Measurements from ENCODE around the gene LIN37.
"Not testable (repeated sequence)": the region's sequence is repeated elsewhere in the genome, so short reads cannot be mapped to it uniquely, and the experiment has no call there.

Gene LIN37

GRCh38 chr19:35793381-35794165 is 45.2 kb downstream of the LIN37 start:
- Histone ChIP-seq H3K27me3 (ENCODE audit: low read length) (no peaks in the 10 kb centered on the region), H3K36me3 (ENCODE audit: low read length) (no peaks in the 10 kb centered on the region), H3K4me2 (ENCODE audit: low read depth, low read length, poor library complexity, severe bottlenecking) (no peak overlapping the region), H3K4me3 (ENCODE audit: insufficient read depth, low read length, poor library complexity, severe bottlenecking) (no peak overlapping the region), H3K9me2 (replicated peaks; ENCODE audit: insufficient read depth, low read length) (no peaks in the 10 kb centered on the region), H2AFZ (ENCODE audit: low read depth, low read length, severe bottlenecking) (no peak overlapping the region), H3K9me3 (ENCODE audit: insufficient read depth, low read length) (no peaks in the 10 kb centered on the region), H3K79me2 (ENCODE audit: insufficient read depth, low read length) (no peaks in the 10 kb centered on the region), H3K9ac (ENCODE audit: low read length) (no peak overlapping the region), H3F3A (ENCODE audit: insufficient read depth) (no peaks in the 10 kb centered on the region), H4K20me1 (ENCODE audit: low read depth, low read length) (no peaks in the 10 kb centered on the region), H3K27ac (ENCODE audit: low read depth, low read length) (no peak overlapping the region)
- TF ChIP-seq CTCF (IDR thresholded peaks at IDR 0.05; ENCODE audit: insufficient read depth, low read length, poor library complexity, severe bottlenecking) (no peak), EZH2phosphoT487 (conservative IDR thresholded peaks at IDR 0.05; ENCODE audit: low read length) (no peak)

DNA sequence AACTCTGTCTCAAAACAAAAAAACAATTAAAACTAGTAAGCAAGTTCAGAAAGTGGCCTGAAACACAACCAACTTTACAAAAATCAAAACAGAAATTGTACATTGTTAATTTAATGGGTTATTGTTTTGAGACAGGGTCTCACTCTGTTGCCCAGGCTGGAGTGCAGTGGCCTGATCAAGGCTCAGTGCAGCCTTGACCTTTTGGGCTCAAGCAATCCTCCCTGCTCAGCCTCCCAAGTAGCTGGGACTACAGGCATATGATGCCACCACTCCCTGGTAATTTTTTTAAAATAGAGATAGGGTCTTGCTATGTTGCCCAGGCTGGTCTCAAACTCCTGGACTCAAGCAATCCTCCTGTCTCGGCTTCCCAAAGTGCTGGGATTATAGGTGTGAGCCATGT is 47.2 kb downstream of the LIN37 start:
- not testable (repeated sequence) for H3K36me3 ChIP-seq (ENCODE audit: low read length); H3K4me3 ChIP-seq (ENCODE audit: insufficient read depth, low read length, poor library complexity, severe bottlenecking)

GRCh38 chr19:35796645-35797542 is 48.5 kb downstream of the LIN37 start:
- no peak overlapping the region for H3K4me3 ChIP-seq (ENCODE audit: insufficient read depth, low read length, poor library complexity, severe bottlenecking)
- H2AFZ ChIP-seq (ENCODE audit: low read depth, low read length, severe bottlenecking), result no peak overlapping the region
- no peaks in the 10 kb centered on the region for H3F3A ChIP-seq (ENCODE audit: insufficient read depth)
- TF ChIP-seq EZH2phosphoT487 (conservative IDR thresholded peaks at IDR 0.05; ENCODE audit: low read length) (no peak), CTCF (IDR thresholded peaks at IDR 0.05; ENCODE audit: insufficient read depth, low read length, poor library complexity, severe bottlenecking) (no peak)
- H3K9me3 ChIP-seq (ENCODE audit: insufficient read depth, low read length), result no peaks in the 10 kb centered on the region
- H3K9me2 ChIP-seq (replicated peaks; ENCODE audit: insufficient read depth, low read length), result no peaks in the 10 kb centered on the region
- H3K36me3 ChIP-seq (ENCODE audit: low read length), result no peaks in the 10 kb centered on the region
- H3K27me3 ChIP-seq (ENCODE audit: low read length), result no peaks in the 10 kb centered on the region
- H3K4me2 ChIP-seq (ENCODE audit: low read depth, low read length, poor library complexity, severe bottlenecking), result no peak overlapping the region
- H3K27ac ChIP-seq (ENCODE audit: low read depth, low read length), result no peak overlapping the region
- no peak overlapping the region for H3K9ac ChIP-seq (ENCODE audit: low read length)
- H3K79me2 ChIP-seq (ENCODE audit: insufficient read depth, low read length), result no peaks in the 10 kb centered on the region
- no peaks in the 10 kb centered on the region for H4K20me1 ChIP-seq (ENCODE audit: low read depth, low read length)

More for the DNA sequence above, 47.2 kb downstream of the LIN37 start:
- H3K9me2 ChIP-seq (replicated peaks; ENCODE audit: insufficient read depth, low read length); H3K4me2 ChIP-seq (ENCODE audit: low read depth, low read length, poor library complexity, severe bottlenecking); H3F3A ChIP-seq (ENCODE audit: insufficient read depth); H4K20me1 ChIP-seq (ENCODE audit: low read depth, low read length); H3K27me3 ChIP-seq (ENCODE audit: low read length); H3K27ac ChIP-seq (ENCODE audit: low read depth, low read length); H2AFZ ChIP-seq (ENCODE audit: low read depth, low read length, severe bottlenecking); H3K9me3 ChIP-seq (ENCODE audit: insufficient read depth, low read length); H3K79me2 ChIP-seq (ENCODE audit: insufficient read depth, low read length); H3K9ac ChIP-seq (ENCODE audit: low read length): not testable (repeated sequence)

GRCh38 chr19:35797663-35798062 is 49.3 kb downstream of the LIN37 start:
- Histone ChIP-seq H3K36me3 (ENCODE audit: low read length) (no peaks in the 10 kb centered on the region), H3K9me2 (replicated peaks; ENCODE audit: insufficient read depth, low read length) (no peaks in the 10 kb centered on the region), H3K27me3 (ENCODE audit: low read length) (no peaks in the 10 kb centered on the region), H2AFZ (ENCODE audit: low read depth, low read length, severe bottlenecking) (no peak overlapping the region), H3K27ac (ENCODE audit: low read depth, low read length) (no peak overlapping the region), H3F3A (ENCODE audit: insufficient read depth) (no peaks in the 10 kb centered on the region), H3K79me2 (ENCODE audit: insufficient read depth, low read length) (no peaks in the 10 kb centered on the region), H3K4me2 (ENCODE audit: low read depth, low read length, poor library complexity, severe bottlenecking) (no peak overlapping the region), H3K9ac (ENCODE audit: low read length) (no peak overlapping the region), H3K4me3 (ENCODE audit: insufficient read depth, low read length, poor library complexity, severe bottlenecking) (no peak overlapping the region), H4K20me1 (ENCODE audit: low read depth, low read length) (no peaks in the 10 kb centered on the region), H3K9me3 (ENCODE audit: insufficient read depth, low read length) (no peaks in the 10 kb centered on the region)
- TF ChIP-seq EZH2phosphoT487 (conservative IDR thresholded peaks at IDR 0.05; ENCODE audit: low read length), result no peak
- TF ChIP-seq CTCF (IDR thresholded peaks at IDR 0.05; ENCODE audit: insufficient read depth, low read length, poor library complexity, severe bottlenecking), result no peak
